Esophagus muscularis mucosa (tissue), 4 donors: ENCODE measurements around the gene YPEL1. TPM values are rescaled to one million over a fixed set of nuclear protein-coding genes. Genes with fewer than 3 reads are reported as not detected.
A peak's percentile ranks its signal among the peaks of the same experiment; 100 is the strongest.

ENCODE experiments used
- DNase-seq: peaks from one replicate; pipeline ENCODE4 v3.0.0-alpha.2; 2017; ENCODE audit errors: extremely low spot score
- H3K27ac ChIP-seq, 4 donors: fragments of 200-600 bp; sonication (generic); replicated peaks in 1 of 4; 1 replicate in 3 of 4; 2 replicates in 1 of 4; pipeline ENCODE4 v1.5.1; 2016 to 2019; ENCODE audit warnings: mild to moderate bottlenecking in 1 of 4
- H3K27me3 ChIP-seq, 4 donors: fragments of 200-600 bp; sonication (generic); one replicate each; pipeline versions ENCODE4 v1.5.1 to v1.6.0; 2016 to 2019
- H3K36me3 ChIP-seq, 4 donors: fragments of 200-600 bp; sonication (generic); one replicate each; pipeline ENCODE4 v1.5.1; 2016 to 2019
- H3K4me1 ChIP-seq, 4 donors: fragments of 200-600 bp; sonication (generic); one replicate each; pipeline ENCODE4 v1.5.1; 2016 to 2019
- H3K4me3 ChIP-seq, 4 donors: fragments of 200-600 bp; sonication (generic); 1 replicate in 2 of 4; 2 replicates in 2 of 4; pipeline ENCODE4 v1.5.1; 2016 to 2019; ENCODE audit warnings: mild to moderate bottlenecking in 4 of 4, moderate library complexity in 1 of 4
- H3K9me3 ChIP-seq, 4 donors: fragments of 200-600 bp; sonication (generic); 1 replicate in 3 of 4; 2 replicates in 1 of 4; pipeline ENCODE4 v1.5.1; 2016 to 2019
- EP300 ChIP-seq: sonication (generic); formaldehyde crosslinking; IDR thresholded peaks from one replicate; pipeline ENCODE4 v1.6.1; 2017; ENCODE audit warnings: antibody characterized with exemption
- POLR2A ChIP-seq: fragments of 450-650 bp; IDR thresholded peaks from one replicate; pipeline ENCODE4 v1.6.1; 2017; ENCODE audit warnings: antibody characterized with exemption, moderate library complexity, mild to moderate bottlenecking, low read depth
- POLR2AphosphoS5 ChIP-seq, 2 donors: sonication (generic); formaldehyde crosslinking; IDR thresholded peaks; one replicate each; pipeline ENCODE4 v1.6.1; 2017; ENCODE audit warnings: antibody characterized with exemption in 2 of 2
- WGBS: methylation state at CpG from one replicate; pipeline ENCODE4 v1.1.5; 2018; 5-methylcytosine and 5-hydroxymethylcytosine counted together
- intact Hi-C: fragments of 100-400 bp; cut with DNase I; formaldehyde crosslinking; loops from one replicate; pipeline ENCODE4 v1.15.1; 2023
- total RNA-seq, 4 donors: library from RNA; depleted of rRNA; stranded (reverse); fragments of >200 nt; gene quantifications; one replicate each; pipeline versions ENCODE4 v1.1.0 to v1.2.1, GENCODE V29; 2016
- TF ChIP-seq, protein P1 (sequence below), 3 experiments: fragments of 200-600 bp in 2 of 3; fragments of 450-650 bp in 1 of 3; sonication (generic) in 2 of 3; IDR thresholded peaks; one replicate each; pipeline ENCODE4 v1.5.1; 2017 to 2019; ENCODE audit warnings: antibody characterized with exemption in 3 of 3, mild to moderate bottlenecking in 2 of 3, moderate library complexity in 1 of 3

The YPEL1 gene
- total RNA-seq, 4 donors from 2014 or later = 12.0 to 30.7 (median 16.5) TPM

DNA sequence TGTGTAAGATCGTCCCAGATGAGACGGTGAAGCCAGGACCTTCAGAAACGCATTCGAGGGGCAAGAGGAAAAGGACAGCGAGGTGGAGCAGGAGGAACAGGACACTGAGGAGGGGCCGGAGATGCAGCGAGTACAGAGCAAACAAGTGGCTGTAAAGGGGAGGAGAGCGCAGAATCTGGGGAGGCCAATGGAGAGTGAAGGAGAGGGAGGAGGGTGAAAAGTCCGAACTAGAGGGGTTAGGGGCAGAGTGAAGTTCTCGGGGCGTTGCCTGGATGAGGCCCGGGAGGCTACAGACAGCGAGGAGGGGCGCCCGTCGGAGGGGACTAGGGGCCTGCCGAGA lies 78.6 kb downstream of the YPEL1 start:
- Histone ChIP-seq H3K27ac (no peak overlapping the region), H3K4me3 (peak overlapping the region; percentile 50 to 71 (median 58)), H3K27me3 (peaks cover 0 to 65% (median 11%) of the 10 kb centered on the region in 4 donors), H3K9me3 (no peaks in the 10 kb centered on the region), H3K4me1 (peaks cover 6 to 28% (median 21%) of the 10 kb centered on the region in 4 donors), H3K36me3 (no peaks in the 10 kb centered on the region)
- no peak for DNase-seq
- 44% methylated on average over 17 of the region's 17 CpGs for WGBS
- intact Hi-C loops = no loop called here
- no peak for TF ChIP-seq POLR2A

DNA sequence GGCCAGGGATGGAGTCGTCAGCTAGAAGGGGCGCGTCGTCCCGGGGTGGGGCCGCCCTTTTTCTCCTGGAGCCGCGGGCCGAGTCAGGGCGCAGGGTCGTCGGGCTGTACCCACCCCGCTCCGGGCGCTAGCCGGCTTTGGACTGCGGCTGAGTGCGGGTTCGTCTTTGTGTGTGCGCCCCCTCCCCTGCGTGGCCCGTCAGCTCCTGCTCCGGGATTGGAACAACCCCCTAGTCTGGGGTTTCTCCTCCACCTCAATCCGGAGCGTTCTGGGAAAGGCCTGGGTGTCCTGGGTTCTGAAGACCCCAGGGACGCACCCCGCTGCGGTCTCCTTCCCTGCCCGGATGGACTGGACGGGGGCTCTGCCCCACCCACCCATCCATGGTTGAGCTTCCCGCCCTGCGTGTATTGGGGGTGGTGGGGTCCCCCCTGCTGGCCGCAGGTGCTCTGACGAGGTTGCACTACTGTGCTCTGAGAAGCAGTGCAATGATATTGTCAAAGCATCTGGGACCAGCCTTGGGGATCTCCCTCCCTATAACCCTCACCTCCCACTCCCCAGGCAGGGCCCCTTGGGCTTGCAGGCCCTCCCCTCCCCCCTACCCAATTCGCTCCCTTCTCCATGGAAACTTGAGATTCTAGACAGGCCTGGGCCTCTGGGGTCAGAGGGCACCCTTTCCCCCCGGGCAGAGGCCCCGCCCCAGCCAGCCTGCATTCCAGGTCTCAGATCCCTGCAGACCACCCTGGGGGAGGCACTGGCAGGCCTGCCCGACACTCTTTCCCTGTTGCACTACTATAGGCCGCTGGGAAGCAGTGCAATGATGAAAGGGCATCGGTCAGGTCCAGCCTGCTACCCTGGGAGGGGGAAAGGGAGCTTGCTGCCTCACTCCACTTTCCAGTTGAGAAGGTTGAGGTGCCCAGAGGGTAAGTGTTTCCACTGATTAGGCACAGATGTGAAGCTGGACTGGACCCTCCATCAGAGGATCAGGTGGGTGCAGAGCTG lies 82.7 kb downstream of the YPEL1 start:
- TF ChIP-seq, protein P1, sequence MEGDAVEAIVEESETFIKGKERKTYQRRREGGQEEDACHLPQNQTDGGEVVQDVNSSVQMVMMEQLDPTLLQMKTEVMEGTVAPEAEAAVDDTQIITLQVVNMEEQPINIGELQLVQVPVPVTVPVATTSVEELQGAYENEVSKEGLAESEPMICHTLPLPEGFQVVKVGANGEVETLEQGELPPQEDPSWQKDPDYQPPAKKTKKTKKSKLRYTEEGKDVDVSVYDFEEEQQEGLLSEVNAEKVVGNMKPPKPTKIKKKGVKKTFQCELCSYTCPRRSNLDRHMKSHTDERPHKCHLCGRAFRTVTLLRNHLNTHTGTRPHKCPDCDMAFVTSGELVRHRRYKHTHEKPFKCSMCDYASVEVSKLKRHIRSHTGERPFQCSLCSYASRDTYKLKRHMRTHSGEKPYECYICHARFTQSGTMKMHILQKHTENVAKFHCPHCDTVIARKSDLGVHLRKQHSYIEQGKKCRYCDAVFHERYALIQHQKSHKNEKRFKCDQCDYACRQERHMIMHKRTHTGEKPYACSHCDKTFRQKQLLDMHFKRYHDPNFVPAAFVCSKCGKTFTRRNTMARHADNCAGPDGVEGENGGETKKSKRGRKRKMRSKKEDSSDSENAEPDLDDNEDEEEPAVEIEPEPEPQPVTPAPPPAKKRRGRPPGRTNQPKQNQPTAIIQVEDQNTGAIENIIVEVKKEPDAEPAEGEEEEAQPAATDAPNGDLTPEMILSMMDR (IDR thresholded peaks at IDR 0.05) = no peak
- no peak for TF ChIP-seq EP300
- TF ChIP-seq POLR2AphosphoS5 (IDR thresholded peaks at IDR 0.05) = no peak
- no peak for TF ChIP-seq POLR2A
- Histone ChIP-seq H3K9me3 (no peaks in the 10 kb centered on the region), H3K4me1 (peaks cover 18 to 32% (median 26%) of the 10 kb centered on the region in 4 donors), H3K27ac (peak overlapping the region in 2 of 4 donors; percentile 49 to 54), H3K4me3 (peak overlapping the region; percentile 64 to 71 (median 68)), H3K36me3 (peaks cover 0 to 14% (median 2%) of the 10 kb centered on the region in 4 donors), H3K27me3 (peaks cover 0 to 33% (median 7%) of the 10 kb centered on the region in 4 donors)
- DNase-seq = no peak
- intact Hi-C loops = no loop called here
- WGBS = 23% methylated on average over 13 of the region's 40 CpGs

DNA sequence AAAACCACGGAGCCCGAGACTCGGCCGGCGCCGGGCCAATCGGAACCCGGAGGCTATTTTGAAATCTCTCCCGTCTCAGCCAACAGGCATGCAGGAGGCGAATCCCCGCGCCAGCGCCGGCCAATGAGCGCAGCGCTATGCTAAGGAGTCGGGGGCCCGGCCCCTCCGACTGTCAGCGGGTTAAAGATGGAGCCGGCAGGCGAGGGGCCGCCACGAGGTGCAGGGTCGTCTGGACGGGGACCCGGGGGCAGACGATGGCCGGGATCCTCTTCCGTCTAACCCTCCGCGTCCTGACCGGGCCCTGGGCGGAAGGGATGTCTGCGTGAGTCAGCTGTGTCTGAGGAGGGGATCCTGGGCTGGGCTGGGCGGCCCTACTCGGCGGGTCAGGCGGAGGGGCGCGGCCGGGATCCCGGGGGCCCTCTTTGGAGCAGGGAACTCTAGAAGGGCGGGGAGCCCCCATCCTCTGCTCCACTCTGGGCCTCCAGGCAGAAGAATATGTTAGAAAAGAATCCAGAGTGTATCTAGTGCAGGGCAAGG lies 83.5 kb downstream of the YPEL1 start:
- Histone ChIP-seq H3K27ac (peak overlapping the region in 3 of 4 donors; percentile 35 to 54 (median 49)), H3K4me3 (peak overlapping the region; percentile 64 to 71 (median 68)), H3K9me3 (no peaks in the 10 kb centered on the region), H3K36me3 (peaks cover 0 to 18% (median 2%) of the 10 kb centered on the region in 4 donors), H3K4me1 (peaks cover 16 to 25% (median 19%) of the 10 kb centered on the region in 4 donors), H3K27me3 (peaks cover 0 to 25% (median 2%) of the 10 kb centered on the region in 4 donors)
- TF ChIP-seq POLR2AphosphoS5 (IDR thresholded peaks at IDR 0.05) (peak in 1 of 2 donors; percentile 66), EP300 (no peak)
- intact Hi-C loops = no loop called here
- DNase-seq = peak; percentile 96
- 0% methylated on average over 3 of the region's 44 CpGs for WGBS

DNA sequence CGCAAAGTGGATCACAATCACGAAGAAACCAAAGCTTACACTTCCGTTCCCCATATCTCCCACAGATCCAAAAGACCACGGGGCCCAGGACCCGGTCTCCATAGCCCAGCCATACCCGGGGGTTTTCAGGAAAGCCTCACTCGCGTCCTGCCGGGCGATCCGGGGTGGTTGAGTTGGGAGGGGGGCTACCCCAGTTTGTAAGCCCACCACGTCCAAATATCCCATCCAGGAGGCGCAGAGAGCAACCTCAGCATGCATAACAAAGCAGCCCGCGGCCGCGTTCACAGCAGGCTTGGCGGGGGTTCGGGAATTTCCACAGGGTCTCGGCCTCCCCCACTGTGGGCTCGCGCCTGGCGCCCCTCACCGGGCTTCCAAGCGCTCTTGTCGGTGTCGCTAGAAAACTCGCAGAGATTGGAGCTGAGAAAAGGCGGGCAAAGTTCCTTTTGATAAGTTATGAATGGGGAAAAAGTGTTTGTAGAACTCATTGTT lies 84.0 kb downstream of the YPEL1 start:
- H3K4me1 ChIP-seq = peaks cover 20 to 26% (median 23%) of the 10 kb centered on the region in 4 donors
- no peak for DNase-seq
- peaks cover 0 to 20% (median 0%) of the 10 kb centered on the region in 4 donors for H3K27me3 ChIP-seq
- H3K9me3 ChIP-seq = no peaks in the 10 kb centered on the region
- intact Hi-C loops = no loop called here
- H3K27ac ChIP-seq = no peak overlapping the region
- TF ChIP-seq POLR2A (no peak), POLR2AphosphoS5 (IDR thresholded peaks at IDR 0.05) (no peak), EP300 (no peak)
- TF ChIP-seq, protein P1 (IDR thresholded peaks at IDR 0.05) = no peak
- H3K36me3 ChIP-seq = peaks cover 0 to 21% (median 2%) of the 10 kb centered on the region in 4 donors
- peak overlapping the region; percentile 64 to 71 (median 68) for H3K4me3 ChIP-seq
- WGBS = under 1% methylated on average over 29 of the region's 29 CpGs

DNA sequence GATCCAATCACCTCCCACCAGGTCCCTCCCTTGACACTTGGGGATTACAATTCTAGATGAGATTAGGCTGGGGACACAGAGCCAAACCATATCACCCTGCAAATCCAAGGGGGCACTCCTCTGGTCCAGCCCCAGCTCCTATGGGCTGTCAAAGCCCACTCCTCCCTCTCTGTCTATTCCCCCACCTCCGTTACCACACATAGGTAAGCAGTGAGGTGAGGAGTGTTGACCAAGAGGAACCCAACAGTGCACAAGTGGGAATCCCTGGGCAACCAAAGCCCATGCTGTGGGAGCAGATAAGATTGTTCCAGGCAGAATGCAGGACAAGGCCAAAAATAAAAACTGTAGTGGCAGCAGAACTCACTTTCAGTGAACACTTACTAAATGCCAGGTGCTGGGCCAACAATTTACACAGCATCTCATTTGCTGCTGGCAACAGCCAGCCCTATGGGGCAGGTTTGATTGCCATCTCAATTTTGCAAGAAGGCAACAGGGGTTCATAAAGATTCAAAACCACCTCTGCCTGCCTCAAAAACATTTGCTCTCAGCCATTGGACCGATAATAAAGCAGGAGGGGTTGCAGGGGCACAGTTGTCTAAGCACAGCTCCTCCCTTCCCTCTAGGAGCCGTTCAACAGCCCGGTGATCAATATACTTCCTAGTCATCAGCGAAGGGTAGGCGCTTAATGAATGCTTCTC lies 84.6 kb downstream of the YPEL1 start:
- TF ChIP-seq POLR2AphosphoS5 (IDR thresholded peaks at IDR 0.05) = no peak
- TF ChIP-seq, protein P1 (IDR thresholded peaks at IDR 0.05) = no peak
- no peak for TF ChIP-seq POLR2A
- TF ChIP-seq EP300 = no peak
- H3K4me3 ChIP-seq = peak overlapping the region; percentile 64 to 71 (median 68)
- no peak for DNase-seq
- H3K9me3 ChIP-seq = no peaks in the 10 kb centered on the region
- no peak overlapping the region for H3K27ac ChIP-seq
- peaks cover 0 to 14% (median 0%) of the 10 kb centered on the region in 4 donors for H3K27me3 ChIP-seq
- WGBS = 22% methylated on average over 6 of the region's 6 CpGs
- peaks cover 22 to 30% (median 25%) of the 10 kb centered on the region in 4 donors for H3K4me1 ChIP-seq
- intact Hi-C loops = no loop called here
- H3K36me3 ChIP-seq = peaks cover 0 to 21% (median 2%) of the 10 kb centered on the region in 4 donors
